ENCODE measurements around the gene STK32C.

- TF ChIP-seq CTCF (IDR thresholded peaks at IDR 0.05) (no peak), POLR2A (IDR thresholded peaks at IDR 0.05) (no peak)
Measured at GRCh38 chr10:132173185-132173584, 134.6 kb downstream of the STK32C start.

All from body of pancreas (tissue), 4 donors.